ENCODE results near the gene PCDHGA1. TPM values are rescaled to one million over a fixed set of nuclear protein-coding genes. Genes with fewer than 3 reads are reported as not detected.

PCDHGA1 gene
- total RNA-seq, 1 donor from 2014 or later, result 3.0 TPM

- intact Hi-C loops (cut with micrococcal nuclease), result loop anchor here (5.0 to 10.0 kb wide), 2 partner anchors 48 to 65 kb away; partner anchors contain the start of genes PCDHGA10 and PCDHGB7
- ATAC-seq (no peak), DNase-seq (no peak)
These were observed 149.5 kb downstream of the PCDHGA1 start for GRCh38 chr5:141479776-141480175.

GRCh38 chr5:141483902-141484301 is 153.6 kb downstream of the PCDHGA1 start:
- intact Hi-C loops (cut with micrococcal nuclease), result no loop called here
- DNase-seq (no peak), ATAC-seq (no peak)

- intact Hi-C loops (cut with micrococcal nuclease), result no loop called here
- DNase-seq, result no peak
- ATAC-seq, result no peak
These were observed 154.0 kb downstream of the PCDHGA1 start for GRCh38 chr5:141484310-141484640.

GRCh38 chr5:141484641-141485311 is 154.5 kb downstream of the PCDHGA1 start, which contains the start of gene PCDHGC4:
Gene PCDHGC4, plus strand, starts transcription at chr5:141485030. Its CDS starts 144 bp downstream, at chr5:141485174.
- DNase-seq (no peak), ATAC-seq (peak; percentile 39)
- intact Hi-C loops (cut with micrococcal nuclease), result no loop called here

GRCh38 chr5:141485321-141486055 is 155.2 kb downstream of the PCDHGA1 start:
- ATAC-seq, result peak; percentile 20
- intact Hi-C loops (cut with micrococcal nuclease), result no loop called here
- DNase-seq, result no peak

GRCh38 chr5:141486091-141486490 is 155.8 kb downstream of the PCDHGA1 start:
- ATAC-seq, result no peak
- intact Hi-C loops (cut with micrococcal nuclease), result no loop called here

GRCh38 chr5:141487131-141487530 is 156.8 kb downstream of the PCDHGA1 start:
- no peak for ATAC-seq
- intact Hi-C loops (cut with micrococcal nuclease), result no loop called here
- no peak for DNase-seq

More at GRCh38 chr5:141486091-141486490, 155.8 kb downstream of the PCDHGA1 start:
- no peak for DNase-seq

GRCh38 chr5:141488591-141489561 is 158.6 kb downstream of the PCDHGA1 start, which contains the start of gene PCDHGC5:
Gene PCDHGC5, plus strand, starts transcription at chr5:141489081. Its CDS starts 160 bp downstream, at chr5:141489241.
- no peak for ATAC-seq
- DNase-seq, result no peak
- intact Hi-C loops (cut with micrococcal nuclease), result no loop called here

GRCh38 chr5:141489841-141490240 is 159.5 kb downstream of the PCDHGA1 start:
- ATAC-seq (no peak), DNase-seq (no peak)
- intact Hi-C loops (cut with micrococcal nuclease), result no loop called here

- intact Hi-C loops (cut with micrococcal nuclease), result no loop called here
- DNase-seq (no peak), ATAC-seq (no peak)
These were observed 160.0 kb downstream of the PCDHGA1 start for GRCh38 chr5:141490271-141490670.

- ATAC-seq (no peak), DNase-seq (no peak)
- intact Hi-C loops (cut with micrococcal nuclease), result no loop called here
These were observed 160.5 kb downstream of the PCDHGA1 start for GRCh38 chr5:141490771-141491170.

GRCh38 chr5:141491323-141492167 is 161.2 kb downstream of the PCDHGA1 start:
- intact Hi-C loops (cut with micrococcal nuclease), result no loop called here
- DNase-seq, result no peak
- no peak for ATAC-seq

- ATAC-seq, result peak; percentile 13
- intact Hi-C loops (cut with micrococcal nuclease), result no loop called here
- DNase-seq, result peak; percentile 44
These were observed 162.0 kb downstream of the PCDHGA1 start for GRCh38 chr5:141492168-141492885.

GRCh38 chr5:141493500-141494422 is 163.4 kb downstream of the PCDHGA1 start:
- intact Hi-C loops (cut with micrococcal nuclease), result no loop called here
- peak; percentile 50 for ATAC-seq

GRCh38 chr5:141494761-141495452 is 164.6 kb downstream of the PCDHGA1 start:
- intact Hi-C loops (cut with micrococcal nuclease), result no loop called here
- DNase-seq, result no peak
- ATAC-seq, result no peak

More at GRCh38 chr5:141493500-141494422, 163.4 kb downstream of the PCDHGA1 start:
- no peak for DNase-seq

- no peak for ATAC-seq
- no peak for DNase-seq
- intact Hi-C loops (cut with micrococcal nuclease), result no loop called here
These were observed 165.1 kb downstream of the PCDHGA1 start for GRCh38 chr5:141495453-141495811.

All from left ventricle myocardium superior (tissue), 1 donor.